NCI-H345 treated with DMSO at 0.1 percent for 48 hours (cell line): ENCODE data around the gene PLEKHA7.

ENCODE experiments used
- DNase-seq: peaks from one replicate; lab custom pipeline; 2025; ENCODE audit not compliant: unreplicated experiment; lab: John Stamatoyannopoulos, UW

Gene PLEKHA7

DNA sequence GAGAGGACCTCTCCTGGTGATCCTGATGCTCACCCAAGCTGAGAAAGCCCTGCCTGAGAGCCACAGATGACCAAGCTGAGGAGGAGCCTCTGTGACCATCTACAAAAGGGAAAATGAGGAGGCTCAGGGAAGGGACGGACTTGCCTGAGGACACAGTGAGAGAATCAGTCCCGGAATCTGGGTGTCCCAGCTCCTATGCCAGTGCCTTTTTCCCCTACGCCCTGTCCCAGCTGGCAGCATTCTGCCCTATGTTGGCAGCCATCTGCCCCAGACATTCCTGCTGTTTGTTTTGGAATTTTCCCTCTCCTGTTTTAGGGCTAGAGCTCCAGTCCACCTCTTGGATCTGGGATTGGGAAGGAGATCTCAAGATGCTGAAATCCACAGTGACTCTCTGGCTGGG, 221.2 kb downstream of the PLEKHA7 start:
- no peak for DNase-seq

DNA sequence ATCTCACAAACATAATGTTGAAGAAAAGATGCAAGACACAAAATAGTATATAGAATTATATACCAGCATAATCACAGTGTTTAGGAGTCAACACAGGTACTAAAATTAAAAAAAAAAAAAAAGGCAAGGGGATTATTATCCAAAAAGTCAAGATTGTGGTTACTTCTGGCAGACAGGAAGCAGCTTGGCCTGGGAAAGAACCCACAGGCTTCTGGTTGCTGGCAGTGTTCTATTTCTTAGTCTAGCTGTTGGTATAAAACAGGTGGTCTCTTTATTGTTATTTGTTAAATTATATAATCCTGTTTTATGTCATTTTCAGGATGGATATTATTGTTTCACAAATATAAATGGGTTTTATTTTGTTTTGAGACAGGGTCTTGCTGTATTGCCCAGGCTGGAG, 221.8 kb downstream of the PLEKHA7 start:
- DNase-seq, result no peak

DNA sequence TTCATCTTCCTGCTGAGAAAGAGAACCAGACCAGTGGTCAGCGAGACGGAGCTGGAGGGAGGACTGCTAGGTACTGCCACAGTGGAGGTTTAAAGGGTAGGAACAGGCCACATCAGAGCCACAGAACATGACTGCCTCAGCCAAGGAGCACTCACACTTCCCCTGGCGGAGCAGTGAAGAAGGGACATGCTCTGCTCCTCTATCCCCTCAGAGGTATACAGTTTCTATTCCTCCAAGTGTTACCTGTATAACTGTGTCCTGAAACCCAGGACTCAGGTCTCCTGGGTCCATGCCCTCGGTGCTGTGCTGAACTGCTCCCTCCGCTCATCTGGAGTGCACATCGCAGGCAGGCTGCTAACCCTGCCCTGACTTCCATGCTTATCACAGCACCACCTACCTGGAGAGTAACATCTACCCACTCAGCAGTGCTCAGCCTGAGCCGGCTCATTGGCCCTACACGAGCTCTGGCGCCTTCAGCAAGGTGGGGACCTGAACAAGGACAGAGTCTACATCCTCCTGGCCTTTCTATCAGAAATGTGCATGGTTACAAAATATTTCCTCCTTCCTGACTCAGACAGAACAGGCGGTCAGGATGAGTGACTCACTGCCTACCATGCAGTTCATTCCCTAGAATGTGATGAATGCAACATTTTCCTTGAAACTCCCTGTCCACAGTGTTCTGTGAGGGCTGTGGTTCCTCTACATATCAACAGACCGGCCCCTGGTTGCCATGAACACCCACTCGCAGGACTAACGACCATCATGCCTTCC, 222.8 kb downstream of the PLEKHA7 start:
- DNase-seq, result no peak

GRCh38 chr11:16790486-16791190, 223.6 kb downstream of the PLEKHA7 start:
- no peak for DNase-seq

DNA sequence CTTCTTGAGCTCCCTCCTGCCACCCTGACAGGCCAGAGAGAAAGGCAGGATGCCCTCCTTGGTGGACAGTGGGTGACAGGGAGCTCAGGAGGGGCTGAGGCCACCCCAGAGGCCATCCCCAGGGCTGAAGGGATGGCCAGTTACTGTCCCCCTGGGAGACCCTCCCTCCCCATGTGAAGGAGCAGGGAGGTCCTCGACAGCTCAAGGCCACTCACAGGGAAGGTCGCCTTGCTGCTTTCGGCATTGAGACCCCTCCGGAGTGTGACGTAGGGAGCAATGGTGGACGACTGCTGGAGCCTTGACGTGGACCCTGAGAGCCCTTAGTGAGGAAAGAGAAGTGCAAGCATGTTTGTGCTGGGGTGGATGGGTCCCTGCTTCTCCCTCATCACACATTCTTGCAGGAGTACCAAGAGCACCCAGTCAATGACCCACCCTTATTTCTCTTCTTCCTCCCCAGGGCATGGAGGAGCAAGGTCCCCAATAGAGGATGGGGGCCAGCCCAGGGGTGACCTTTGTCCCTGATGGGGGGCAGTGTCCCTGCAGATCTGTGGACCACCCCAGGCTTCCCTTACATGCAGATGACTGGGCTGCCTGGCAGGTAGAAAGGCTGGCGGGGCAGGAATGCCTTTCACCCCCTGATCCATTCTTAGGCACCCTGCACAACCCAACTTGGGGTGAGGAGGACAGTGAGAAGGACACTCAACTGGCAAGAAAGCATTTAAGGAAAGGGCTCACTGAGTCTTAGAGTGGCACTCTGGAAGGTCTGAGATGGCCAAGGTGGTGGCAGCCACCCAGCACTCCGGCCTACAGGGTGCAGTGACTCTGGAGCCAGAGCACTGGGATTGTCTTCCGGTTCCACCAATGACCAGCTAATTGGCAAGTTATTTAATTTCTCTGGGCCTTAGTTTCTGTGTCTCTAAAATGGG, 224.4 kb downstream of the PLEKHA7 start:
- no peak for DNase-seq

GRCh38 chr11:16789063-16789420, 225.2 kb downstream of the PLEKHA7 start:
- DNase-seq, result no peak

- peak; percentile 39 for DNase-seq
These were observed 225.8 kb downstream of the PLEKHA7 start for GRCh38 chr11:16788141-16789062.

GRCh38 chr11:16787035-16787742, 227.0 kb downstream of the PLEKHA7 start:
- no peak for DNase-seq

GRCh38 chr11:16786131-16786530, 228.1 kb downstream of the PLEKHA7 start:
- DNase-seq, result no peak

DNA sequence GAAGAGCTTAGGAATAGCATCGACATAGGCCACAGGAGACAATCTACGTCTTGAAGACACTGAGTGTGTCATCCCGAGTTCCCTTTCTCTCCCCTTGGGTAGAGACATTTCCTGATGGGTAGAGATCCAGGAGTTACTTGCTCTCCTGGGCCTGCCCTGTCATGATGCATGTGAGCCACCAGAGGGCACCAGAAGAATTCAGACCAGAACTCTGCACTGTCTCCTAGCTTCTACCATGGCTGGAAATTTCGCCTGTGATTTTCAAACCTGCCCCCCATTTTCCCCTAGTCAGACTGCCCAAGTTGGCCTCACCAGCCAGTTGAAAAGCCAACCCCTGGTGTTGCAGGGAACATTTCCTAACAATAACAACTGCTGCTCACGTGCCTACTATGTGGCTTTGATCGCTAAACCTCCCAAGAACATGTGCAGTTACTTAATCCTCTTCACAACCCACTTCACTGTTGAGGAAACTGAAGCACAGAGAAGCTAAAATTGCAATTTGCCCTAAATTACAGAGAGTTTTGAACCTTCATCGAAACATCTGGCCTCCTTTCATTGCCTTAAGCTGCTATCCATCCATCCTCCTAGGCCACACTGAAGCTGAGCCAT, 228.6 kb downstream of the PLEKHA7 start:
- DNase-seq, result peak; percentile 41

- DNase-seq, result no peak
These were observed 229.5 kb downstream of the PLEKHA7 start for GRCh38 chr11:16784666-16785065.

DNA sequence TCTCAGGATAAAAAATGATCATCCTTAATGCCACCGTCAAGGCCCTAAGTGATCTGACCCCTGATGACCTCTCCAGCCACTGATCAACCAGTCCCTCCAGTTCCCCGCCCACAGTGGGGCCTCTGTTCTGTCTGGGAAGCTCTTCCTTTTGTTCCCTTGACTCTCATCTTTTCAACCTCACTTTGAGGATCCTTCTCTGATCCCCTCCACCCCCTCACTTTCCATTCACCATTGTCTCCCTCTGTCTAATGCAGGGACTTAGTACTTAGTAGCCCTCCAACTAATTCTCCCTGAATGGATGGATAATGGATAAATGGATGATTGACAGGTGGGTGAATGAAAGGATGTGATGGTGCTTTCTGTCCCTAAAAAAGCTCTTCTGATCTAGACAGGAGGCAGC, 230.1 kb downstream of the PLEKHA7 start:
- DNase-seq, result no peak

DNA sequence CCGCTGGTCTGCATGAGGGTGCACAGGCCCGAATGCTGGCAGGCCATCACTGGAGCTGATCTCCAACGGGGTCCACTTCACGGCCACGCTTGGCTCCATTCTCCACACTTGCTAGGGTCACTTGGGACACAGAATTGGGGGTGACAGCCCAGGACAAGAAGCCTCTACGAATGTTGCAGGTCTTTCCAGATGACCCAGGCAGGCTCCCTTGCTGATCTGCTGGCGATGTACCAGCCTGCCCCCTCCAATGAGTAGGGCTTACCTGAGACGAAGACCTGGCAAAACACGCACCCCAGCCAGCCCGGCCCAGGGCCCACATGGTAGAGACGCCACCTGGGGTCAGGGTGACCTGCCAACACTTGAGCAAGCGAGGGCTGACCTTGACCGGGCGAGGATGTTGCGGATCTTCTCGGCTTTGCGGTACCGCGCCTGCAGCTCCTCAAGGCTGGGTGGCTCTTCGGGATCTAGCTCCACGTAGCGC, 230.9 kb downstream of the PLEKHA7 start:
- no peak for DNase-seq

DNA sequence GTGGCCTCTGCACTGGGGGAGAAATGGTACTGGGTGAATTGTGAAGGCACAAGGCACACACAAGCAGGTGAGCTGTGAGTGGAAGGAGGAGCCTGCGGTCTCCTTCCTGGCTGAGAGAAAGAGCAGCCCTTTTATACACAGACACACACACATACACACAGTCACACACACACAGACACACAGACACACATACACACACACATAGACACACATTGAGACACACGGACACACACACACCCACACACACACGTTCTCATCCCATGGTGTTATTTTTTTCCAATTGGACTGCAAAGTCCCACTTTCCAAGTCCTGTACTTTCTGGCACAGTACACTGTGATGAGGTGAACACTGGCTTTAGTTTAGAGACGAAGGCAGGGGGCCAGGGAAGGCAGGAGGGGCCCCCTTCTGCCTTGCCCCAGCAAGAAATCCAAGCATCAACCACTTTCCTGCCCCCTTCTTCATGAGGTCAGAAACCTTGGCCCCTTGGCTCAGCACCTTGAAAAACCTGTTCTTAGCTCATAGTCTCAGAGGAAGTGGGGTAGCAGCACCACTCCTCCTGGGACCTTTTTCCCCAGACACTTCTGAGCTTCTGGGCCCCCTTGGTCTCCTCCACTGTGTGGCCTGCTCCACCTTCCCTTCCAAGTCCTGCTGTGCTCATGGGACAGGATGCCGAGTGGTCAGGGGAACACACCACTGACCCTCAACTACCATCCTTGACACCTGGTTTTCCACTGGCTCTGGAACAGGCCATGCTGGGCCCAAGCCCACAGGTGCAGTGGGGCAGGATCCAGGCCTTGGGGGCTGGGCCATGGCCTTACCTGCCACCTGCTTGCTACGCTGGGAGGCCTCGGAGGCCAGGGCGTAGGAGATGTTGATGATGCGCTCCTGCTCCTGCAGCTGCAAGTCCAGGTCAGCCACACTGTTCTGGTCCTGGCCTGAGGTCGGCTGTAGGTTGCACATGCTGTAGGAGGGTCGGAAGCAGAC, 232.0 kb downstream of the PLEKHA7 start:
- DNase-seq, result no peak

- no peak for DNase-seq
These were observed 233.3 kb downstream of the PLEKHA7 start for GRCh38 chr11:16780698-16781550.

GRCh38 chr11:16780146-16780545, 234.1 kb downstream of the PLEKHA7 start:
- no peak for DNase-seq

- DNase-seq, result no peak
These were observed 234.8 kb downstream of the PLEKHA7 start for GRCh38 chr11:16779436-16779835.
